GM12878 (cell line): Measurements from ENCODE around the gene HNRNPF. TPM values are rescaled to one million over a fixed set of nuclear protein-coding genes. Genes with fewer than 3 reads are reported as not detected.

ENCODE experiments used
- GABPA ChIP-seq: IDR thresholded peaks from 2 replicates; pipeline ENCODE4 v1.6.1; 2014; ENCODE audit warnings: antibody characterized with exemption, low read depth, mild to moderate bottlenecking, inconsistent platforms
- KDM1A ChIP-seq: fragments of 200-600 bp; sonication (generic); IDR thresholded peaks from 2 replicates; pipeline ENCODE4 v1.6.1; 2016; ENCODE audit warnings: borderline replicate concordance
- PAX5 ChIP-seq: IDR thresholded peaks from 2 replicates; pipeline ENCODE4 v1.6.1; 2011; ENCODE audit warnings: low read depth, low read length, borderline replicate concordance
- POLR2AphosphoS2 ChIP-seq: IDR thresholded peaks from 2 replicates; pipeline ENCODE4 v1.6.1; 2011; ENCODE audit warnings: low read depth, mild to moderate bottlenecking, low read length, improper control_type of control experiment, moderate library complexity
- TBL1XR1 ChIP-seq: IDR thresholded peaks from 2 replicates; pipeline ENCODE4 v1.6.1; 2012; ENCODE audit warnings: low read depth, low read length, improper control_type of control experiment
- WRNIP1 ChIP-seq: IDR thresholded peaks from 2 replicates; pipeline ENCODE4 v1.6.1; 2011; ENCODE audit warnings: low read depth, low read length, improper control_type of control experiment, borderline replicate concordance
- ZZZ3 ChIP-seq: IDR thresholded peaks from 2 replicates; pipeline ENCODE4 v1.6.1; 2011; ENCODE audit warnings: low read depth; ENCODE audit not compliant: control insufficient read depth, insufficient read length
- polyA plus RNA-seq, 11 experiments: library from polyadenylated mRNA; depleted of rRNA in 4 of 11; unstranded in 6 of 11; stranded (reverse) in 5 of 11; fragments of >200 nt; fragmentation: Nextera tagmentation in 4 of 11; fragmentation: Illumina TruSeq in 1 of 11; extraction: Ambion mirVana in 4 of 11; extraction: Trizol in 1 of 11; gene quantifications; 1 replicate in 1 of 11; 2 replicates in 10 of 11; pipeline versions ENCODE4 v1.2.1 to v1.2.3, GENCODE V29; 2011 to 2016; ENCODE audit warnings: inconsistent platforms in 2 of 11, missing spikeins in 2 of 11, low read depth in 1 of 11
- total RNA-seq, 4 experiments: library from RNA; depleted of rRNA in 3 of 4; stranded (reverse); fragments of >200 nt in 3 of 4; fragmentation: Illumina TruSeq in 1 of 4; extraction: Trizol in 1 of 4; gene quantifications; 2 replicates each; pipeline versions ENCODE4 v1.2.1 to v1.2.3, GENCODE V29; 2013 to 2021
- TF ChIP-seq, protein P1 (sequence below): fragments of 450-650 bp; IDR thresholded peaks from 2 replicates; pipeline ENCODE4 v1.6.1; 2016; ENCODE audit warnings: mild to moderate bottlenecking
- TF ChIP-seq, protein P2 (sequence below): IDR thresholded peaks from 2 replicates; pipeline ENCODE4 v1.6.1; 2012; ENCODE audit warnings: low read depth, low read length, improper control_type of control experiment
- TF ChIP-seq, protein P3 (sequence below): IDR thresholded peaks from 2 replicates; pipeline ENCODE4 v1.6.1; 2012; ENCODE audit warnings: low read depth, low read length, improper control_type of control experiment
- TF ChIP-seq, protein P4 (sequence below): fragments of 450-650 bp; IDR thresholded peaks from 2 replicates; pipeline ENCODE4 v1.6.1; 2017; ENCODE audit warnings: antibody characterized with exemption, mild to moderate bottlenecking, moderate library complexity

Gene HNRNPF
- total and polyA plus RNA-seq, 10 of the 15 experiments (the other 5 are each of a cell fraction or from before 2014, with no cell fraction given), result 156 to 373 (median 293) TPM

- TF ChIP-seq WRNIP1, result no peak
- TF ChIP-seq, protein P1, sequence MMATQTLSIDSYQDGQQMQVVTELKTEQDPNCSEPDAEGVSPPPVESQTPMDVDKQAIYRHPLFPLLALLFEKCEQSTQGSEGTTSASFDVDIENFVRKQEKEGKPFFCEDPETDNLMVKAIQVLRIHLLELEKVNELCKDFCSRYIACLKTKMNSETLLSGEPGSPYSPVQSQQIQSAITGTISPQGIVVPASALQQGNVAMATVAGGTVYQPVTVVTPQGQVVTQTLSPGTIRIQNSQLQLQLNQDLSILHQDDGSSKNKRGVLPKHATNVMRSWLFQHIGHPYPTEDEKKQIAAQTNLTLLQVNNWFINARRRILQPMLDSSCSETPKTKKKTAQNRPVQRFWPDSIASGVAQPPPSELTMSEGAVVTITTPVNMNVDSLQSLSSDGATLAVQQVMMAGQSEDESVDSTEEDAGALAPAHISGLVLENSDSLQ, result peak; percentile 47; the same call in 1 of the 2 replicates
- no peak for TF ChIP-seq ZZZ3
- TF ChIP-seq PAX5, result no peak
- TF ChIP-seq KDM1A, result no peak
- TF ChIP-seq, protein P2, sequence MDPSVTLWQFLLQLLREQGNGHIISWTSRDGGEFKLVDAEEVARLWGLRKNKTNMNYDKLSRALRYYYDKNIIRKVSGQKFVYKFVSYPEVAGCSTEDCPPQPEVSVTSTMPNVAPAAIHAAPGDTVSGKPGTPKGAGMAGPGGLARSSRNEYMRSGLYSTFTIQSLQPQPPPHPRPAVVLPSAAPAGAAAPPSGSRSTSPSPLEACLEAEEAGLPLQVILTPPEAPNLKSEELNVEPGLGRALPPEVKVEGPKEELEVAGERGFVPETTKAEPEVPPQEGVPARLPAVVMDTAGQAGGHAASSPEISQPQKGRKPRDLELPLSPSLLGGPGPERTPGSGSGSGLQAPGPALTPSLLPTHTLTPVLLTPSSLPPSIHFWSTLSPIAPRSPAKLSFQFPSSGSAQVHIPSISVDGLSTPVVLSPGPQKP, result 0 out of 2 replicates have a peak, but pooled peaks have one; percentile 23
- TF ChIP-seq, protein P3, sequence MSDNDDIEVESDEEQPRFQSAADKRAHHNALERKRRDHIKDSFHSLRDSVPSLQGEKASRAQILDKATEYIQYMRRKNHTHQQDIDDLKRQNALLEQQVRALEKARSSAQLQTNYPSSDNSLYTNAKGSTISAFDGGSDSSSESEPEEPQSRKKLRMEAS, result peak; percentile 95
- peak; percentile 60; the same call in 1 of the 2 replicates for TF ChIP-seq POLR2AphosphoS2
- TF ChIP-seq, protein P4, sequence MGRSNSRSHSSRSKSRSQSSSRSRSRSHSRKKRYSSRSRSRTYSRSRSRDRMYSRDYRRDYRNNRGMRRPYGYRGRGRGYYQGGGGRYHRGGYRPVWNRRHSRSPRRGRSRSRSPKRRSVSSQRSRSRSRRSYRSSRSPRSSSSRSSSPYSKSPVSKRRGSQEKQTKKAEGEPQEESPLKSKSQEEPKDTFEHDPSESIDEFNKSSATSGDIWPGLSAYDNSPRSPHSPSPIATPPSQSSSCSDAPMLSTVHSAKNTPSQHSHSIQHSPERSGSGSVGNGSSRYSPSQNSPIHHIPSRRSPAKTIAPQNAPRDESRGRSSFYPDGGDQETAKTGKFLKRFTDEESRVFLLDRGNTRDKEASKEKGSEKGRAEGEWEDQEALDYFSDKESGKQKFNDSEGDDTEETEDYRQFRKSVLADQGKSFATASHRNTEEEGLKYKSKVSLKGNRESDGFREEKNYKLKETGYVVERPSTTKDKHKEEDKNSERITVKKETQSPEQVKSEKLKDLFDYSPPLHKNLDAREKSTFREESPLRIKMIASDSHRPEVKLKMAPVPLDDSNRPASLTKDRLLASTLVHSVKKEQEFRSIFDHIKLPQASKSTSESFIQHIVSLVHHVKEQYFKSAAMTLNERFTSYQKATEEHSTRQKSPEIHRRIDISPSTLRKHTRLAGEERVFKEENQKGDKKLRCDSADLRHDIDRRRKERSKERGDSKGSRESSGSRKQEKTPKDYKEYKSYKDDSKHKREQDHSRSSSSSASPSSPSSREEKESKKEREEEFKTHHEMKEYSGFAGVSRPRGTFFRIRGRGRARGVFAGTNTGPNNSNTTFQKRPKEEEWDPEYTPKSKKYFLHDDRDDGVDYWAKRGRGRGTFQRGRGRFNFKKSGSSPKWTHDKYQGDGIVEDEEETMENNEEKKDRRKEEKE, result no peak
- TF ChIP-seq TBL1XR1, result 0 out of 2 replicates have a peak, but pooled peaks have one; percentile 29
- peak; percentile 70 for TF ChIP-seq GABPA
Measured at GRCh38 chr10:43408710-43409384, at the start of gene HNRNPF (continued).
